IMR-90 (cell line): ENCODE measurements around the gene NAA50. TPM values are rescaled to one million over a fixed set of nuclear protein-coding genes. Genes with fewer than 3 reads are reported as not detected.

Source experiments
- ATAC-seq: fragments of 200-7000 bp; cut with Tn5 transposase; 2 replicates; pipeline ENCODE4 v1.9.1; 2020; ENCODE audit warnings: low read depth, mild to moderate bottlenecking, moderate library complexity
- BruUV-seq: library from RNA; stranded (reverse); fragments of 400-500 nt; replicated peaks from 2 replicates; lab custom pipeline; 2021; lab: Mats Ljungman, UMichigan
- CTCF ChIA-PET: fragments of 300-600 bp; formaldehyde crosslinking; extraction: SDS; loops from one replicate; lab custom pipeline; 2021; ENCODE audit warnings: antibody characterized with exemption; lab: Yijun Ruan, JAX
- POLR2A ChIA-PET: fragments of 300-600 bp; sonication (Branson Sonifier 250); formaldehyde crosslinking; loops from one replicate; lab custom pipeline; 2022; ENCODE audit warnings: antibody characterized with exemption; ENCODE audit not compliant: unreplicated experiment; lab: Charles Lee
- DNase-seq: peaks from one replicate; pipeline ENCODE4 v3.0.0; 2013
- H2AFZ ChIP-seq: replicated peaks from 2 replicates; pipeline ENCODE3; 2013; ENCODE audit warnings: low read length, mild to moderate bottlenecking; ENCODE audit not compliant: poor library complexity
- H2AK5ac ChIP-seq: 2 replicates; pipeline ENCODE4 v1.6.1; 2013; ENCODE audit warnings: low read depth, low read length, inconsistent platforms
- H2AK9ac ChIP-seq: replicated peaks from 2 replicates; pipeline ENCODE3; 2013; ENCODE audit warnings: mild to moderate bottlenecking, low read depth, low read length, moderate library complexity; ENCODE audit not compliant: poor library complexity
- H2BK120ac ChIP-seq: 2 replicates; pipeline ENCODE4 v1.6.1; 2013; ENCODE audit warnings: low read depth, low read length, inconsistent platforms
- H2BK15ac ChIP-seq: 3 replicates; pipeline ENCODE4 v1.6.1; 2013; ENCODE audit warnings: low read depth, low read length, inconsistent platforms
- H2BK20ac ChIP-seq: 2 replicates; pipeline ENCODE4 v1.6.1; 2013; ENCODE audit warnings: low read depth, mild to moderate bottlenecking, inconsistent platforms, low read length, moderate library complexity
- H2BK5ac ChIP-seq: 2 replicates; pipeline ENCODE4 v1.6.1; 2013; ENCODE audit warnings: mild to moderate bottlenecking, low read depth, low read length, inconsistent platforms; ENCODE audit not compliant: poor library complexity, severe bottlenecking
- H3K14ac ChIP-seq: replicated peaks from 2 replicates; pipeline ENCODE4 v1.6.1; 2013; ENCODE audit warnings: low read depth, low read length, inconsistent platforms
- H3K18ac ChIP-seq: 2 replicates; pipeline ENCODE4 v1.6.1; 2013; ENCODE audit warnings: low read depth, low read length, control low read depth
- H3K23ac ChIP-seq: 2 replicates; pipeline ENCODE4 v1.6.1; 2013; ENCODE audit warnings: low read depth, low read length, inconsistent platforms
- H3K27ac ChIP-seq: 2 replicates; pipeline ENCODE4 v1.5.1; 2013; ENCODE audit warnings: mild to moderate bottlenecking, control low read depth, low read length; ENCODE audit not compliant: insufficient read depth
- H3K27me3 ChIP-seq: 2 replicates; pipeline ENCODE4 v1.6.1; 2013; ENCODE audit warnings: low read length; ENCODE audit not compliant: control insufficient read depth, insufficient read depth
- H3K36me3 ChIP-seq: 2 replicates; pipeline ENCODE4 v1.6.1; 2013; ENCODE audit warnings: low read length, mixed read lengths; ENCODE audit not compliant: control insufficient read depth, insufficient read depth
- H3K4ac ChIP-seq: 2 replicates; pipeline ENCODE4 v1.6.1; 2013; ENCODE audit warnings: low read depth, low read length, inconsistent platforms
- H3K4me1 ChIP-seq: 2 replicates; pipeline ENCODE4 v1.6.1; 2013; ENCODE audit warnings: low read length, mixed read lengths; ENCODE audit not compliant: control insufficient read depth, insufficient read depth
- H3K4me2 ChIP-seq: 2 replicates; pipeline ENCODE4 v1.6.1; 2013; ENCODE audit warnings: low read depth, mild to moderate bottlenecking, control low read depth, low read length, moderate library complexity
- H3K4me3 ChIP-seq: 2 replicates; pipeline ENCODE4 v1.5.1; 2013; ENCODE audit warnings: low read depth, mild to moderate bottlenecking, control low read depth, low read length, moderate library complexity; ENCODE audit not compliant: insufficient read depth
- H3K56ac ChIP-seq: 2 replicates; pipeline ENCODE4 v1.6.1; 2013; ENCODE audit warnings: low read length, inconsistent platforms; ENCODE audit not compliant: insufficient read depth; ENCODE audit errors: extremely low read depth
- H3K79me1 ChIP-seq, 2 experiments: 2 replicates each; pipeline ENCODE4 v1.6.1; 2013; ENCODE audit warnings: low read length in 2 of 2, inconsistent platforms in 1 of 2, low read depth in 1 of 2
- H3K9ac ChIP-seq: 2 replicates; pipeline ENCODE4 v1.6.1; 2013; ENCODE audit warnings: low read depth, low read length, control low read depth
- H3K9me1 ChIP-seq: 2 replicates; pipeline ENCODE4 v1.6.1; 2013; ENCODE audit warnings: low read length, inconsistent platforms; ENCODE audit not compliant: insufficient read depth
- H3K9me3 ChIP-seq: 2 replicates; pipeline ENCODE4 v1.6.1; 2013; ENCODE audit warnings: low read length; ENCODE audit not compliant: control insufficient read depth, insufficient read depth
- H4K20me1 ChIP-seq: 2 replicates; pipeline ENCODE4 v1.6.1; 2013; ENCODE audit warnings: low read length, inconsistent platforms; ENCODE audit not compliant: insufficient read depth
- H4K5ac ChIP-seq: 2 replicates; pipeline ENCODE4 v1.6.1; 2013; ENCODE audit warnings: mild to moderate bottlenecking, low read depth, low read length, control low read depth
- H4K8ac ChIP-seq, 2 experiments: 2 replicates each; pipeline ENCODE4 v1.6.1; 2013; ENCODE audit warnings: low read depth in 2 of 2, low read length in 2 of 2, control low read depth in 1 of 2, inconsistent platforms in 1 of 2
- H4K91ac ChIP-seq: 2 replicates; pipeline ENCODE4 v1.6.1; 2013; ENCODE audit warnings: low read depth, low read length, inconsistent platforms; ENCODE audit not compliant: insufficient read depth
- BHLHE40 ChIP-seq: fragments of 150-350 bp; IDR thresholded peaks from 2 replicates; pipeline ENCODE4 v1.6.1; 2016; ENCODE audit warnings: mild to moderate bottlenecking, low read depth, low read length
- CEBPB ChIP-seq: IDR thresholded peaks from 2 replicates; pipeline ENCODE4 v1.6.1; 2012; ENCODE audit warnings: low read depth, low read length, improper control_type of control experiment
- MAZ ChIP-seq: IDR thresholded peaks from 2 replicates; pipeline ENCODE4 v1.6.1; 2012; ENCODE audit warnings: low read depth, mild to moderate bottlenecking, low read length, improper control_type of control experiment, moderate library complexity, borderline replicate concordance
- MXI1 ChIP-seq: IDR thresholded peaks from 2 replicates; pipeline ENCODE4 v1.6.1; 2012; ENCODE audit warnings: low read depth, mild to moderate bottlenecking, low read length, moderate library complexity, borderline replicate concordance
- NFE2L2 ChIP-seq: fragments of 150-350 bp; IDR thresholded peaks from 2 replicates; pipeline ENCODE4 v1.6.1; 2016; ENCODE audit warnings: low read depth, mild to moderate bottlenecking, low read length
- RFX5 ChIP-seq: IDR thresholded peaks from 2 replicates; pipeline ENCODE4 v1.8.0; 2012; ENCODE audit warnings: low read depth, mild to moderate bottlenecking, low read length, moderate library complexity
- USF2 ChIP-seq: fragments of 150-350 bp; IDR thresholded peaks from 2 replicates; pipeline ENCODE4 v1.6.1; 2017; ENCODE audit warnings: mild to moderate bottlenecking, antibody characterized with exemption, low read length, low read depth
- WGBS, 2 experiments: methylation state at CpG; one replicate each; pipeline versions ENCODE4 v1.1.5 to v1.1.7; 2013; ENCODE audit warnings: missing lambda C conversion rate in 2 of 2; ENCODE audit not compliant: insufficient read length in 1 of 2; ENCODE audit errors: extremely low coverage in 2 of 2; 5-methylcytosine and 5-hydroxymethylcytosine counted together
- dilution Hi-C: fragments of 300-500 bp; cut with HindIII; formaldehyde crosslinking; loops from one replicate; pipeline ENCODE4 v1.14.3; 2018; ENCODE audit warnings: low sequenced_read_pairs; ENCODE audit not compliant: unreplicated experiment
- in situ Hi-C: fragments of 300-500 bp; cut with MboI; formaldehyde crosslinking; loops from 3 replicates; pipeline ENCODE4 v1.14.3; 2019; ENCODE audit warnings: low sequenced_read_pairs, inconsistent platforms, mixed read lengths
- intact Hi-C: fragments of 100-400 bp; cut with micrococcal nuclease; formaldehyde crosslinking; loops from 2 replicates; pipeline ENCODE4 v1.10.0; 2022
- polyA plus RNA-seq, 3 experiments: library from polyadenylated mRNA; depleted of rRNA; stranded (reverse); fragments of >200 nt; gene quantifications; 2 replicates each; pipeline ENCODE4 v1.2.3, GENCODE V29; 2012; ENCODE audit warnings: low replicate concordance in 1 of 3
- total RNA-seq: library from RNA; depleted of rRNA; stranded (reverse); fragments of >200 nt; gene quantifications from 2 replicates; pipeline ENCODE4 v1.2.3, GENCODE V29; 2012

Gene NAA50
- total and polyA plus RNA-seq, 2 of the 4 experiments (the other 2 are of a cell fraction), result 42.4 to 125 TPM

- TF ChIP-seq USF2 (peak; percentile 92), RFX5 (no peak), MXI1 (peak; percentile 26; the same call in 1 of the 2 replicates), BHLHE40 (peak; percentile 74), CEBPB (no peak), MAZ (peak; percentile 48; the same call in 1 of the 2 replicates), NFE2L2 (no peak)
- Histone ChIP-seq H4K91ac (peak within 1 kb of the TSS; percentile 95), H3K4me1 (peaks cover 4% of the 10 kb centered on the region; the same call in 1 of the 2 replicates), H2AFZ (peak within 1 kb of the TSS; percentile 98), H2BK120ac (peak within 1 kb of the TSS; percentile 74), H2BK15ac (peak within 1 kb of the TSS; percentile 83; the same call in 2 of the 3 replicates), H3K56ac (peak within 1 kb of the TSS; percentile 99), H3K23ac (peak within 1 kb of the TSS; percentile 90), H3K36me3 (no peaks in the 10 kb centered on the region), H3K4me2 (peak within 1 kb of the TSS; percentile 93), H3K27ac (peak within 1 kb of the TSS; percentile 92), H3K9me3 (no peaks in the 10 kb centered on the region), H3K79me1 (peaks cover 3 to 47% of the 10 kb centered on the region in 2 experiments; a peak in 3 of 4 replicates), H3K4ac (peak within 1 kb of the TSS; percentile 90), H2BK5ac (peak within 1 kb of the TSS; percentile 91), H4K8ac (peak within 1 kb of the TSS; percentile 96 to 97), H4K5ac (peak within 1 kb of the TSS; percentile 93), H3K9ac (peak within 1 kb of the TSS; percentile 92), H2BK20ac (peak within 1 kb of the TSS; percentile 40; the same call in 1 of the 2 replicates), H2AK5ac (peak within 1 kb of the TSS; percentile 84; the same call in 1 of the 2 replicates), H2AK9ac (peak within 1 kb of the TSS; percentile 96), H3K9me1 (peaks cover 5% of the 10 kb centered on the region; the same call in 1 of the 2 replicates), H3K27me3 (no peaks in the 10 kb centered on the region), H3K4me3 (peak within 1 kb of the TSS; percentile 82), H4K20me1 (peaks cover 33% of the 10 kb centered on the region), H3K18ac (peak within 1 kb of the TSS; percentile 83), H3K14ac (peak within 1 kb of the TSS; percentile 93)
- peak; percentile 52 for ATAC-seq
- POLR2A ChIA-PET, result interaction anchor here (2.0 kb wide), 1 partner anchor 27 kb away, joined by 8 read pairs; no protein-coding TSS in a partner anchor
- intact Hi-C loops (loop anchor here (2.0 to 10.0 kb wide), 5 partner anchors 26 to 692 kb away; partner anchors contain the start of genes CCDC191 and QTRT2), dilution Hi-C loops (no loop called here), in situ Hi-C loops (no loop called here)
- WGBS, 2 experiments, result 0% methylated on average over 2 of the region's 34 CpGs; no CpG with 5 or more reads in 1 of the 2 experiments
- BruUV-seq, result no TSS peak
- DNase-seq, result peak; percentile 95
- CTCF ChIA-PET, result no interaction called here
These were observed 666 bp upstream of the NAA50 start, which contains the start of gene ATP6V1A for GRCh38 chr3:113746548-113747282. Gene ATP6V1A, plus strand, starts transcription at chr3:113747035. Its CDS starts 31,719 bp downstream, at chr3:113778754.
